GM12875 (cell line): Measurements from ENCODE around the gene ZSCAN12.

Experiments
- H3K4me3 ChIP-seq: one replicate; pipeline ENCODE4 v1.5.1; 2011; ENCODE audit warnings: low read depth, low read length, control low read depth
- CTCF ChIP-seq: IDR thresholded peaks from 2 replicates; pipeline ENCODE4 v1.5.1; 2011; ENCODE audit warnings: low read depth, mild to moderate bottlenecking, control low read depth, inconsistent platforms, low read length, moderate library complexity, borderline replicate concordance; ENCODE audit not compliant: insufficient read depth

Gene ZSCAN12

GRCh38 chr6:28343898-28344677 is 55.5 kb downstream of the ZSCAN12 start:
- no peak overlapping the region for H3K4me3 ChIP-seq
- TF ChIP-seq CTCF, result no peak

GRCh38 chr6:28340310-28341095 is 59.0 kb downstream of the ZSCAN12 start:
- TF ChIP-seq CTCF, result no peak
- H3K4me3 ChIP-seq, result no peak overlapping the region

GRCh38 chr6:28337121-28337520 is 62.4 kb downstream of the ZSCAN12 start:
- no peak overlapping the region for H3K4me3 ChIP-seq
- TF ChIP-seq CTCF, result no peak

DNA sequence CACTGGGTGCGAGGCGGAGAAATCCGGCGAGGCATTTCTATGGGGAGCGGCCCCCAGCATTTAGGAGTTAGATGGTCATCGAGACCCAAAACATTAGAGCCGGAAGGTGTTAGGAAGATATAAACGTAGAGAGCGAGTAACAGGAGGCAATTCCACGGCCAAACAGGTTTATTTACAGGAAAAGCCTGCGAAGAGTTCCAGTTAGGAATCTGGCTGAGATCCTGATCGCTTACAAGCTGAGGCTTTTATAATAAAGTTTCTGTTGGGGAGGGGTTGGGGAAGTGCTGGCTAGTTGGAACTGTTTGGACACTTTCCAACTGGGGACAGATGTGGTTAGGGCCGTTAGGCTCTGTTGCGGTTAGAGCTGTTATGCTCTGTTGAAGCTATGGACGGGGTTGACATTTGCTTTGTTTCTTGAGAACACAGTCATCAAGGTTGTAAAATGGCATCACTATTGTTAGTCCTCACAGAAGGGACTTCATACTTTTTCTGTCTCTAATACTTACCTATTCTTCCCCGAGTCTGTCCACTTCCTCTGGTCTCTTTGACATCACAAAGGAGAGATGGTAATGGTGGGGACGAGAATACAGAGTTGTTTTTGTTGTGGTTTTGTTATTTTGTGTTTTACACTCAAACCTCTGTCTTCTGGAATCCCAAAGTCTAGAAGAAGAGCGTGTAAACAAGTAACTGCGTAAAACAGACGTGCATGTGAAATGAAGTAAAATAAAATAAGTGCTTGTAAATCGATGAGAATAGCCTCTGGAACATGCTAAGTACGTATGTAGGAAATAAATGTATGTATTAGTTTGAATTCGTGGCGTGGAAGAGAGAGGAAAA is 63.0 kb downstream of the ZSCAN12 start:
- peak overlapping the region; percentile 53 for H3K4me3 ChIP-seq
- no peak for TF ChIP-seq CTCF

- TF ChIP-seq CTCF, result no peak
These were observed 63.8 kb downstream of the ZSCAN12 start, which contains the start of gene ZSCAN31 for GRCh38 chr6:28335564-28336283. Gene ZSCAN31 (minus strand): TSS chr6:28336148. CDS start chr6:28329683, 6,465 bp downstream.

DNA sequence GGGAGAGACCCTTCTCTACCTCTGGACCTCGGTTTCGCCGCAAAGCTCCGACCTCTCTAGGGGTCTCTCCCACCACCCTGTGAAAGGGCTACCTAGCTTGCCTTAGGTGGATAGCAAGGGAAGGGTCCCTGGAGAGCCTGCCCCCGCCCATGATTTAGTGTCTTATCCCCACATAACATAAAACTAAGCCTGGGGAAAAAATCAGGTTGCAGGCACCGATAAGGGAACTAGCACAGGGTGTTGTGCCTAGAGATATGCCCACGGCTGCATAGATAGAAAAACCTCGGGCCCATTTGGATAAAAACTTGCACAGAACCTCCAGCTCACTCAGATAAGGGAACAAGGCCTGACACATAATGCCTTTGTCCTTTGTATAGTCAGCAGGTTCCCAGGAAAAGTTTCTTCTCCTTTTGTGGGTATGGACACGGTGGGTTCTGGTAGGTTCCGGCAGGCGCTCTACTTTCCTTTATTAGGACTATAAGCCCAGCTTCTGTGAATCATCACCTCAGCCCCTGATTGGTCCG is 64.4 kb downstream of the ZSCAN12 start:
- TF ChIP-seq CTCF, result no peak
- H3K4me3 ChIP-seq, result no peak overlapping the region

More at GRCh38 chr6:28335564-28336283, 63.8 kb downstream of the ZSCAN12 start, which contains the start of gene ZSCAN31:
- H3K4me3 ChIP-seq, result peak within 1 kb of the TSS; percentile 53
